Dermis blood vessel endothelial cell (primary cell): Measurements from ENCODE around the gene RAB33A. TPM values are rescaled to one million over a fixed set of nuclear protein-coding genes. Genes with fewer than 3 reads are reported as not detected.

Experiments used
- total RNA-seq: library from RNA; depleted of rRNA; stranded (reverse); fragments of >200 nt; gene quantifications from 2 replicates; pipeline ENCODE4 v1.2.3, GENCODE V29; 2014

RAB33A gene
- total RNA-seq, 1 donor from 2014 or later = 0.17 TPM

Other genes with a start within 250 kb of the RAB33A start
- 3.4 and 7.1 TPM in 2 replicates for gene BCORL1, start 189.3 kb upstream of the RAB33A start, total RNA-seq
- 16.2 and 29.2 TPM in 2 replicates for gene ELF4, start 61.5 kb upstream of the RAB33A start, total RNA-seq
- gene AIFM1, start 6.1 kb upstream of the RAB33A start, total RNA-seq = 14.0 and 26.6 TPM in 2 replicates
- 2.9 and 4.0 TPM in 2 replicates for gene ZNF280C, start 96.9 kb downstream of the RAB33A start, total RNA-seq
- 7.8 and 8.3 TPM in 2 replicates for gene SLC25A14, start 168.0 kb downstream of the RAB33A start, total RNA-seq
- gene GPR119, start 213.7 kb downstream of the RAB33A start, total RNA-seq = not detected in 2 replicates
- 22.1 and 23.9 TPM in 2 replicates for gene RBMX2, start 230.0 kb downstream of the RAB33A start, total RNA-seq